Right ventricle myocardium superior (tissue), 1 donor: Measurements from ENCODE around the gene CTTNBP2. TPM values are rescaled to one million over a fixed set of nuclear protein-coding genes. Genes with fewer than 3 reads are reported as not detected.

ENCODE experiments used
- ATAC-seq: fragments of 200-7000 bp; cut with Tn5 transposase; one replicate; pipeline ENCODE4 v1.9.1; 2020; ENCODE audit warnings: mild to moderate bottlenecking; ENCODE audit not compliant: poor library complexity
- DNase-seq: peaks from one replicate; pipeline ENCODE4 v3.0.0-alpha.2; 2020
- intact Hi-C: fragments of 100-400 bp; cut with DNase I; formaldehyde crosslinking; loops from one replicate; pipeline ENCODE4 v1.11.2; 2022
- total RNA-seq: library from RNA; stranded (reverse); fragmentation: NEBNext Ultra II Directional; extraction: Animal tissue kit (Norgen Biotek cat#: 25700); gene quantifications from one replicate; pipeline ENCODE4 v1.2.1, GENCODE V29; 2021
- donor health status: DM: no; HTN: yes; CAD: no; lungs with severe emphysema.

Gene CTTNBP2
- total RNA-seq, 1 donor from 2014 or later: 2.0 TPM

DNA sequence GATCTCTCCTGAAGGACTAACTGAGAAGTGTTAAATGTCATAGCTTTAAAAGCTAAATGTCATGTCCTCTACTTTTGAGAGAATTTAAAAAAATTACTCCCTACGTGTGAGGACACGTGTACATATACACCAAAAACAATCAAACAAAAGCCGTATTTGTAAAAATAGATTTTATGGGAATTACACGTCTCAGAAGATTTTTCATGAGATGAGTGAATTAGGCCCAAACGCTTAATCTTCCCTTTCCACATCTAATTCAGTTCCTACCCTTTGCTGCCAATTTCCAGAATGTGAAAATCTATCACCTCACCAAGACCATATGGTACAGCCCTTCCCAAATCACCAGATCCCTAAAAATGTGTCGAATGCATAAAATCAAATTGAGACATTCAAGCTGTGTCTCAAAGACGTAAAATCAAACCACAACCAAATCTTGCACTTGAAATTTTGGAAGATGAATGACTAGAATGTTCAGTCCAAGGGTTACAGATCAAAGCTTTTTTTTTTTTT, 1.0 kb upstream of the CTTNBP2 start:
- ATAC-seq (no peak), DNase-seq (no peak)
- intact Hi-C loops: loop anchor here (10.0 kb wide), 1 partner anchor 119 kb away; no protein-coding TSS in a partner anchor

- DNase-seq (peak; percentile 55), ATAC-seq (peak; percentile 83)
- intact Hi-C loops: loop anchor here (10.0 kb wide), 1 partner anchor 118 kb away; no protein-coding TSS in a partner anchor
Observed at GRCh38 chr7:117872561-117873309, 506 bp downstream of the CTTNBP2 start.

DNA sequence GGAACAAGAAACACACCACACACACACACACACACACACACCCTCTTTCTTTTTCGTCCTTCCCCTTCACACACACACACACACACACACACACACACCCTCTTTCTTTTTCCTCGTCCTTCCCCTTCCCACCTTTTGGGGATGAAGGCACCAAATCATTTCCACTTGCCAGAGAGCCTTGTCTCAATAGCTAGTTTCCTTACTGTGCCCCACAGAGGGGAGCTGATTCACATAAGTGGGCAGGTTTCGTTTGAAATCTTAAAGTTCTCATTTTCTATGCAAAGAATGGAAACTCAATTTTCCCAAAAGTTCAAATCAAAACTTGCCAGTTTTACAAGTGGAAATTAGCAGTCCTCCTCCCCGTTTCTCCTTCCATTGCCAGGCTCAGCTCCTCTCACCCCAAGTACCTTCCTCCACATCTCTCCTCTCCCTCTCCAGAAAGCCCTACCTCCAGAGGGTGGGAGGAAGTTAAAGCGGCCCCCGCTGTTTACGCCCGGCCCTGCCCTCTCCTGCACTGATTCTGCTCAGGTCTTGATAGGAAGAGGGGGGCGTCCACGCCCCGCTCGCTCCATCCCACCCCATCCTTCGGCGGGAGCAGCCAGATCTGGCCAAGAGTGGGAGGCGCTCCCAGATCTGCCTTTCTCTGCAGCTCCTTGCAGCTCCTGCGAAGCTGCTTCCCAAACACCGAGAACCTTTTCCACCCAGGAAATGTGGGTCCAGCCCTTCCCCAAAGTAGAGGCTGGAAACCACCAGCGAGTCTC, 1.3 kb downstream of the CTTNBP2 start:
- ATAC-seq (peak; percentile 26), DNase-seq (peak; percentile 51)
- intact Hi-C loops: loop anchor here (10.0 kb wide), 1 partner anchor 117 kb away; no protein-coding TSS in a partner anchor

- ATAC-seq: no peak
- no peak for DNase-seq
- intact Hi-C loops: loop anchor here (10.0 kb wide), 1 partner anchor 117 kb away; no protein-coding TSS in a partner anchor
Observed at GRCh38 chr7:117871401-117871777, 1.9 kb downstream of the CTTNBP2 start.

- intact Hi-C loops: loop anchor here (10.0 kb wide), 1 partner anchor 116 kb away; no protein-coding TSS in a partner anchor
- no peak for DNase-seq
- ATAC-seq: no peak
Observed at GRCh38 chr7:117870448-117871130, 2.7 kb downstream of the CTTNBP2 start.

GRCh38 chr7:117869374-117869773, 3.9 kb downstream of the CTTNBP2 start:
- no peak for DNase-seq
- no peak for ATAC-seq
- intact Hi-C loops: no loop called here

DNA sequence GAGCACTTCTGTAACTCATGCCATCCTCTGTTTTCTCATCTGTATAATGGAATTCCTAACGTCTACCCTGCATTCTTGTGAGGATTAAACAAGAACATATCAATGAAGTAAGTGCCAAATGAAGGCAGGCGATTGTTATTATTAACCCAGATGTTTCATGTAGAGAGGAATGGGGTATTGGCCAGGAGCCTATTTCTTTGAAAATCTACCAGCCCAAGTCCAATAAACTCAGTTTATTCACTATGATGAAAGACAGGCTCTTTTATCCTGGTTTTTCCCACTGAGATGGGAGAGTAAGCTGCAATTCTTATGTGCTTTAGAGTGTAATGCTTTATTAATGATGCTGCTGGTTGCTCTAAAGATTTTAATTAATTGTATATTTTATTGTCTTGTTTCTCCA, 9.6 kb downstream of the CTTNBP2 start:
- intact Hi-C loops: no loop called here
- ATAC-seq (no peak), DNase-seq (no peak)

DNA sequence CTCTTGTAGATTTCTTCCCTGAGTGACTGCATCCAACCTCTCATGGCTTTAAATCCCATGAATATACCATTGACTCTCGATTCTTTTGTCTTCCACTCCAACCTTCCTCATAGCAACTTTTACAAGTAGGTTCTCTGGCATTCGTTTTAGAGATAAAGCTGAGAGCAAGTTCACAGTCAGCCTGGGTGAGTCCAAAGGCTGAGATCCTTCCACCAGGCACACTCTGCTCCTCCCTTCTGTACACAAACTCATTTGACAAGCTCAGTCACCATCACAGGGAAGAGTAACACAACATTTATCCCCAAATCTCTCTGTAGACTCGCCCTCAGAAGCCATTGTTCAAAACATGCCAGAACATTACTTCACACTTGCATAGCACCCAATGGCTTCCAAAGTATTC, 10.9 kb downstream of the CTTNBP2 start:
- DNase-seq (no peak), ATAC-seq (no peak)
- intact Hi-C loops: no loop called here

DNA sequence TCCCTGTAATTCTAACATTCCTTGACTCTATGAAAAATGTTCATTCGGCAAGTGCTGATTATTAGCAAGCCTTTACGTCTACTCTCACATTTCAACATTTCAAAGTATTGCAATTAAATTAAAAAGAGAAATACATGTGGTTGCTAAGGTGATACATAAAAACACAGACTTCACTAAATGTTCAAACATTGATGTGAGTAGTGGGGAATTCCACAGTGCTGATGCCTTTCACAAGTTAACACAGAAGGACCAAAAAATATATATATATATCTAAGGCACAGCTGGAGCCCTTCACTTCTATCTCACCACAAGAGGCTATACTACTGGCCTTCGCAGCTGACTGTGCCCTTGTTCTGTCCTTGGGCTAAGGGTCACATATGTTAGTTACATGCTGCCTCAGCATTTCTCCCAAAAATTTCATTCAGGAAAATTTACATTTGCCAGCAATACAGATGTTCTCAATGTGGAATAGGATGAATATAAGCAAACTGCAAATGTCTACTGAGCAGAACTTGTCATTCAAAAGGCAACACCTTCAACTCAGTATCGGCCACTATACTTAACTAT, 13.9 kb downstream of the CTTNBP2 start:
- ATAC-seq (no peak), DNase-seq (no peak)
- intact Hi-C loops: no loop called here

GRCh38 chr7:117858712-117859111, 14.5 kb downstream of the CTTNBP2 start:
- ATAC-seq (no peak), DNase-seq (no peak)
- intact Hi-C loops: no loop called here

DNA sequence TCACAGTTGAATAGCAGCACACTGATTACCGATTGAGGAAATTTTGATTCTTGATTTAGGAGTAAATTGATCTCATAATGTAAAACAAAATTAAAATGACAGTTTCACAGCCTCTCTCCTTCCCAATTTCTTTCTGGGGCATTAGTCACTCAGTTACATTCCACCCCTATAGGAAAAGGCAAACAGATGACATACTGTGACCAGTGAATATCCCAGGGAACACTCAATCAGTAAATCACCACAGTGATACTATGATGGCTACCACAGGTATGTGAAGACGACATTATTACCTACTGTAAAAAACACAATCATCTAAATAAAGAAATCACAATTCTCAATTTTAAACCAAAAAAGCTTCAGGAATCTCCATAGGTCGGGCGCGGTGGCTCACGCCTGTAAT, 15.5 kb downstream of the CTTNBP2 start:
- ATAC-seq: no peak
- no peak for DNase-seq
- intact Hi-C loops: no loop called here

- intact Hi-C loops: no loop called here
- no peak for DNase-seq
- ATAC-seq: no peak
Observed at GRCh38 chr7:117856196-117856595, 17.0 kb downstream of the CTTNBP2 start.

GRCh38 chr7:117854186-117854585, 19.1 kb downstream of the CTTNBP2 start:
- ATAC-seq (no peak), DNase-seq (no peak)
- intact Hi-C loops: no loop called here

DNA sequence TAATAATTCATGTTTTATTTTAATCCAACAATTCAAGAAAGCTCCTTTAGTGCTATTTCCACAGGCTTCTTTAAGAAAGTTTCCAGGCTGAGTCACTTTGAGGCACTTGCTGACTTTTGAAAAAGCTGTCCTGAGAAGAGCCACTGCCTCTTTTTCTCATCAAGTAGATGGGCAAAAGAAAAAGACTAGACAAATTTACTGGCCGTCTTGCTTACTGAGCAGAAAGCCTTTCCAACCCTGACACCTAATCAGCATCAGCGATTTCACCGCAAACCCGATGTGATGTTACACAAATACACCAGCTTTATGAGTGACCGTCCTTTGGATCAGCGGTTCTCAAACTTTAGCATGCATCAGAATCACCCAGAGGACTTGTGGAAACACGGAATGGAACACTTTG, 24.3 kb downstream of the CTTNBP2 start:
- intact Hi-C loops: no loop called here
- ATAC-seq: no peak
- DNase-seq: no peak

DNA sequence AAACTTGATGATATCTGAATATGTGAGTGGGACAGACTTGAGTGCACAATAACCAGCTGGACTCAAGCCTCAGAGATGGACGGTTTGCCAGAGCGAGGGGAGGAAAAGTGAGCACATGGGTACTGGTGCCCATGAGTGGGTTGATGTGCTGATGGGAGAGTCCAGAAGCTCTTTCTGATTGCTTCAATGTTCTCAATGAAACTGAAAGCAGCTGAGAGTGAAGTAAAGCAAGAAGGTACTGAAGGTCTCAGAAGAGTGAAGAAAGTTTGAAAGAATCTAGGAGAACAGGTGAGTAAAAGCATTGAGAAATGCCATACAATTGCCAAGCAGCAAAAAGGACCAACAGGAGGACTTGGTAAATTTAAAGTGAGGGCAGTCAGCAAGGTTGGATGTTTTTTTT, 28.6 kb downstream of the CTTNBP2 start:
- ATAC-seq (no peak), DNase-seq (no peak)
- intact Hi-C loops: no loop called here

DNA sequence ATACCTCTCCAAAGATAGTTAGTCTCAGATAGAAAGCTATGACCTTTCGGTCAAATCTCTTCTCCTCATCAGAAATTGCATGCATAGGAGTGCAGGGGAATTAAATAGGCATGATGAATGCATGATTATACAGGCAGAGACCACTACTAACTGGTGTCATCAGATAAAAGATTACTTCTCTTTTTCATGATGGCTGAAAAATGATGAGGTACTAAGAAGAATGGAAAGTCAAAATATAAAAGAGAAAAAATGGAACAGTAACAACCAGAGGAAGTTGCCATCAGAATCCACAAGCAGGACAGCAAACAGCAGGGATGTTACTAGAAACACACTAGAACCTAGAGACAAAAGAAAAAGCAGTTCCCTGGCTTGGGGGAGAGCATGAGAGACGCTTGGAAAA, 31.6 kb downstream of the CTTNBP2 start:
- intact Hi-C loops: no loop called here
- DNase-seq: no peak
- no peak for ATAC-seq

- no peak for DNase-seq
- intact Hi-C loops: no loop called here
- no peak for ATAC-seq
Observed at GRCh38 chr7:117841011-117841410, 32.2 kb downstream of the CTTNBP2 start.

- no peak for DNase-seq
- no peak for ATAC-seq
- intact Hi-C loops: no loop called here
Observed at GRCh38 chr7:117839507-117839906, 33.7 kb downstream of the CTTNBP2 start.

- no peak for ATAC-seq
- intact Hi-C loops: no loop called here
- no peak for DNase-seq
Observed at GRCh38 chr7:117837841-117838240, 35.4 kb downstream of the CTTNBP2 start.
